Measurements from ENCODE around the gene SEL1L3.

Gene SEL1L3

GRCh38 chr4:25860586-25861279 lies 2.1 kb downstream of the SEL1L3 start:
- in situ Hi-C loops (cut with HindIII; ENCODE audit: low pct_ligation_motif_present, low pct_unique_long_range_greater_than_20kb, low sequenced_read_pairs), result no loop called here
- DNase-seq, result no peak

DNA sequence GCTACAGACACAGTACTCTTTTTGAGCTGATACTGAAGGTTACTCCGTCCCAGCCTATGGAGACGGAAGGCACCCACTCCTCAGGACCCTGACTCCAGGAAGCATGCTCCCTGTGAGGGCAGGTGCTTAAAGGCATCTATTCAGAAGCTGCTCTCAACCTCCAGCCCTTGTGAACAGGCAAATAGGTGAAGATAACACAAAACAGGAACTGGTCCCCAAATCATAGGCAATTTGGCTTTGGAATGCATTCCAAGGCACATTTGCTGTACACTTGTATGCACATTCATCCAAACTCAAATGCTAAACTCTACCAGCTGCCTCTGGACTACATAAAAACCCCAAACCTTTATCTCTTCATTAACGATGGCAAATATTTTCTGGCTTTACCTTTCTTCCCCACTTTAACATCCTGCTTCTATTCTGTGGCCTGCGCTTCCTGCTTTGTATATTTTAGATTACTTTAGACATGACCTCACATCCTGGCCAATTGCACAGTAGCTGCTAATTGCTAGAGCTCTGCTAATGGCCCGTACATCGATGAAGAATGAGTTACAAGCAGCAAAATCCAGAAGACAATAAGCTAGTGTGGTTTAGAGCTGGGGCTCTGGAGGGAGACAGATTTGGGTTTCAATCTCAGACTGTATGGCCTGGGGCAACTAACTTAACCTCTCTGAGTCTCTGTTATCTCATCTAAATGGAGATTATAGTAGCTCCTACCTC lies 3.2 kb downstream of the SEL1L3 start:
- DNase-seq, result no peak
- in situ Hi-C loops (cut with HindIII; ENCODE audit: low pct_ligation_motif_present, low pct_unique_long_range_greater_than_20kb, low sequenced_read_pairs), result no loop called here

DNA sequence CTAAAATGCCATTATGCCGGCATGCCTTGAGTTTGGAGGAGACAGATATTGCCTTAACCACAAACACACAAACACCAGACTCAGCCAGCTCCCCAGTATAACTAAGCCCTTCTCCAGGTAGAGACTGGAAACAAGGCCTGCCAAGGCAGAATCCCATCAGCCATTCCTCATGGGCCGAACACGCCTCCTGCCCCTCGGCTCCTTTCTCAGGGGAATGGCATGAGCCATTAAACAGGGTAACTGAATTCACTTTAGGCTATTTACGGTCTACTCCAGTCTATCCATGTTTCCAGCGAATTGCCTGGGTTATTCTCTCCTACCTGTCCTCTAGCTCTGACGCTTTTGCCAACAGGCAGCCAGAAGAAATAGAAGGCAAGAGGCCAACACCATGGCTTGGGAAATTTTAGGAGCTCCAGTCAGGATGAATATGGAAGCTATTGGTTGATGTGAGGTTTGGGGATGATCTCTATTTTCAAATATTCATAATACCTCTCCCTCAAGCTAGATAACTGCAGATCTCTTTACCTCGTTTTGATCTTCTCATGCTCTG lies 4.9 kb downstream of the SEL1L3 start:
- in situ Hi-C loops (cut with HindIII; ENCODE audit: low pct_ligation_motif_present, low pct_unique_long_range_greater_than_20kb, low sequenced_read_pairs), result no loop called here
- no peak for DNase-seq

- DNase-seq, result peak; percentile 27
- in situ Hi-C loops (cut with HindIII; ENCODE audit: low pct_ligation_motif_present, low pct_unique_long_range_greater_than_20kb, low sequenced_read_pairs), result no loop called here
These were observed 5.4 kb downstream of the SEL1L3 start for GRCh38 chr4:25857403-25857802.

- in situ Hi-C loops (cut with HindIII; ENCODE audit: low pct_ligation_motif_present, low pct_unique_long_range_greater_than_20kb, low sequenced_read_pairs), result no loop called here
These were observed 6.0 kb downstream of the SEL1L3 start for GRCh38 chr4:25856756-25857155.

DNA sequence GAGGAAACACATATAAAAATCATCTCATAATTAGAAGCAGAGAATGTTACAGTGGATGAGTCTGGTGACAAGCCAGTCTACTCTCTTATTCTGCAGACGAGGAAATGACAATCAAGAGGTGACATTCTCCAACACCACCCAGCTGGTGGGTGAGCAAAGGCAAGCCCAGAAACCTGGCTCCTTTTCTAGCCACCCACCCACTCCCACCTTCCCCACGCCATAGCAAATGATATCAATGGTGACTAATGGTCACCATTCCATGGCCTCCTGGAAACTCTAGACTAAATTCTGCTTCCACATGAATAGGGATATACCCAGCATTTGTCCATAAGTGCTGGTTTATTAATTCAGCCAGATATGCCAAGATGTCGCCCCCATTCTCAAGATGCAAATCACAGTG lies 10.7 kb downstream of the SEL1L3 start:
- DNase-seq, result no peak
- in situ Hi-C loops (cut with HindIII; ENCODE audit: low pct_ligation_motif_present, low pct_unique_long_range_greater_than_20kb, low sequenced_read_pairs), result no loop called here

More at GRCh38 chr4:25856756-25857155, 6.0 kb downstream of the SEL1L3 start:
- DNase-seq, result no peak

GRCh38 chr4:25847329-25847728 lies 15.5 kb downstream of the SEL1L3 start:
- in situ Hi-C loops (cut with HindIII; ENCODE audit: low pct_ligation_motif_present, low pct_unique_long_range_greater_than_20kb, low sequenced_read_pairs), result no loop called here
- DNase-seq, result no peak

DNA sequence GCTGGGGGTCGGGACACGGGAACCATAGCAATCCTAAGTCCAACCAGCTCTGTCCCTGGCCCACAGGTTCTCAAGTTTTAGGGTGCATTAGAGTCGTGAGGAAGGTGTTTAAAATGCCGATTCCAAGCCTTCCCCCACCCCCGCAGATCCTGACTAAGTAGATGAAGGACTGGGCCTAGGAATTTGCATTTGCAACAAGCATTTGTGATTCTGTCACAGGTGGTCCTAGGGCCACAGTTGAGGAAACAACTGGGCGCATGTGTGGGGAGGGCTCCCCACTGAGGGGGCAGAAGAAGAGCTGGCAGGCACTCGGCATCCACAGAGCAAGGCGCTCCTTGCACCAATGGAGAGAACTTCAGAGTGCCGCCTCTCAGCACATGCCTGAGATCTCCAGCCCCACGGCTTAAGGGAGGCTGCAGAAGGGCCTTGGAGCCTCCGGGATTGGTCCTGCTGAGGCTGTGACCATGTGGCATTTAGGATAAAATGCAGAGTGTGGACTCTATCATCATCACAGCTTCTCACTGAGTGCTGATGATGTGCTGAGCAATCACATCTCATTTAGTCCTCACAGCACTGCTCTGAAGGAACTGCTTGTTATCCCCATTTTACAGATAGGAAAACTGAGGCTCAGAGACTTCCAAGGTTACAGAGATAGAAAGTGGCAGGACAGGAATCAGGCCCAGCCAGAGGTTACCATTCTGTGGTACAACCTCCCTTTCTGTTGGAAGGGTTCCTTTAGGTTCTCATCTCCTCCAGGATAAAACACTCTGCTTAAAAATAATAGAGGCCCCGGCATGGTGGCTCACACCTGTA lies 16.7 kb downstream of the SEL1L3 start:
- no peak for DNase-seq
- in situ Hi-C loops (cut with HindIII; ENCODE audit: low pct_ligation_motif_present, low pct_unique_long_range_greater_than_20kb, low sequenced_read_pairs), result no loop called here

DNA sequence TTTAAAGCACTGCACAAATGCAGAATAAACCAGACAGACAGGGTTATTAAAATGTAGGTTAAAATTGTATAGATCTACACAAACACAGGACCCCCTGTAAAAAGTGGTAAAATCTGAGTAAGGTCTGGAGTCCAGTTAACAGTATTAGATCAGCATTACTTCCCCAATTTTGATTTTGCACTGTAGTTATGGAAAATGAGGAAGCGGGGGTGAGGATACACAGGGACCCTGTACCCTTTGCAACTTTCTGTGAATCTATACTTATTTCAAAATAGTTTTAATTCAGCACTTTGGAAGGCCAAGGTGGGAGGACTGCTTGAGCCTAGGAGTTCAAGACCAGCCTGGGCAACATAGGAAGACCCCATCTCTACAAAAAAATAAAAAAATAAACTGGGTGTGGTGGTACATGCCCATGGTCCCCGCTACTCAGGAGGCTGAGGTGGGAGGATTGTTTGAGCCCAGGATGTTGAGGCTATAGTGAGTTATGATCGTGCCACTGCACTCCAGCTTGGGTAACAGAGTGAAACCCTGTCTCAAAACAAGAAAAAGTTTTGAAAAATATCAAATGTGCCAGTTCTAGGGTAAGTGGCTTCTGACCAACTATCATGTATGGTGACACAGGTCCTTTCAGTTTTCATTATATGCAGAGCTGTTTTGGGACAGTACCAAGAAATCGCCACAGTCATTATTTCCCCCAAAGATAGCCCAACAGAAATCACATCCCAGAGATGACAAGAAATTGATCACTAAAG lies 17.7 kb downstream of the SEL1L3 start:
- no peak for DNase-seq
- in situ Hi-C loops (cut with HindIII; ENCODE audit: low pct_ligation_motif_present, low pct_unique_long_range_greater_than_20kb, low sequenced_read_pairs), result no loop called here

GRCh38 chr4:25843340-25844097 lies 19.3 kb downstream of the SEL1L3 start:
- in situ Hi-C loops (cut with HindIII; ENCODE audit: low pct_ligation_motif_present, low pct_unique_long_range_greater_than_20kb, low sequenced_read_pairs), result no loop called here
- peak; percentile 8 for DNase-seq

DNA sequence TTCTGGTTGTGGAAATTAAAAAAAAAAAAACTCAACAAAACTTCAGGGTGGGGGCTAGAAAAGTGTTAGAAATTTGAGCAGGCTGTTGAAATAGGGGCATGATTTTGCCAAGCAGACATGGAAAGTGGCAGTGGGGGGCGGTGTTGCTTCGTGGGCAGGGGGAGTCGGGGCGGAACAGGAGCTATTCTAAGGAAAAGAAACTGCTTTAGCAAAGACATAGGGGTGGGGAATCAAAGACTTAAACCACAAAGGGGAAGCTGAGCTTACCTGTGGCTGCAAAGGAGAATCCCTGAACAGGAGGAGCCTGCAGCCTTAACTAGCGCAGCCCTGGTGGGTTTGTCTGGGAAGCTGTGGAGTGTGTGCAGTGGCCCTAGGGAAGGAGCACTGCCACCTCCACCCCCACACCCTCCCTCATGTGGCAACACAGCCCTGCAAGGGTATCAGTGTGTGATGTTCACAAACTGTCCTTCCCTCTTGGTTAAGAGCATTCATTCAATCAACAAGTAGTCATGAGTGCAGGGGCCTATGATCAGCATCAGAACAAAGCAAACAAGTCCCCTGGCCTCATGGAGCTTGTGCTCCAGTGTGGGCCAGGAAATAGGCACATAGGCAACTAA lies 20.5 kb downstream of the SEL1L3 start:
- no peak for DNase-seq

GRCh38 chr4:25839687-25840086 lies 23.1 kb downstream of the SEL1L3 start:
- DNase-seq, result no peak
- in situ Hi-C loops (cut with HindIII; ENCODE audit: low pct_ligation_motif_present, low pct_unique_long_range_greater_than_20kb, low sequenced_read_pairs), result no loop called here

More for the DNA sequence above, 20.5 kb downstream of the SEL1L3 start:
- in situ Hi-C loops (cut with HindIII; ENCODE audit: low pct_ligation_motif_present, low pct_unique_long_range_greater_than_20kb, low sequenced_read_pairs), result no loop called here

- in situ Hi-C loops (cut with HindIII; ENCODE audit: low pct_ligation_motif_present, low pct_unique_long_range_greater_than_20kb, low sequenced_read_pairs), result no loop called here
- no peak for DNase-seq
These were observed 23.6 kb downstream of the SEL1L3 start for GRCh38 chr4:25839233-25839632.

- in situ Hi-C loops (cut with HindIII; ENCODE audit: low pct_ligation_motif_present, low pct_unique_long_range_greater_than_20kb, low sequenced_read_pairs), result no loop called here
- DNase-seq, result no peak
These were observed 24.3 kb downstream of the SEL1L3 start for GRCh38 chr4:25838526-25838925.

DNA sequence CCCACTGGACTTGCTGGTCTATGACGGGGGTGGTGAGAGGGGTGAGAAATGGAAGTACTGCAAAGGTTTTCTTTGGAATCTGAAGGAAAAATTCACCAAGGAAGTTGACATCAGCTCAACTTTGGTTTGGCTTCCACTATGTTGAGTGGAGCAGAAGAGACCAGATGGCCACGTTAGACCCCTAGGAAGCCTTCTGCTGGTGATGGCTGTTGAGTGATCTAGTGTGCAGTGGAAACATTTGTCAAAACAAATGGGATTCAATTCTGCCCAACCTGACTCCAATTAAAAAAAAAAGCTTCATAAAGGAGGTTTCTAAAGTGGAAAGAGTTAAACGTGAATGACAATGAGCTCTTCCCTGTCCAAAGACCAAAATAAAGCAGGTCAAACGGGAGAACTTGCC lies 25.7 kb downstream of the SEL1L3 start:
- no peak for DNase-seq
- in situ Hi-C loops (cut with HindIII; ENCODE audit: low pct_ligation_motif_present, low pct_unique_long_range_greater_than_20kb, low sequenced_read_pairs), result no loop called here

DNA sequence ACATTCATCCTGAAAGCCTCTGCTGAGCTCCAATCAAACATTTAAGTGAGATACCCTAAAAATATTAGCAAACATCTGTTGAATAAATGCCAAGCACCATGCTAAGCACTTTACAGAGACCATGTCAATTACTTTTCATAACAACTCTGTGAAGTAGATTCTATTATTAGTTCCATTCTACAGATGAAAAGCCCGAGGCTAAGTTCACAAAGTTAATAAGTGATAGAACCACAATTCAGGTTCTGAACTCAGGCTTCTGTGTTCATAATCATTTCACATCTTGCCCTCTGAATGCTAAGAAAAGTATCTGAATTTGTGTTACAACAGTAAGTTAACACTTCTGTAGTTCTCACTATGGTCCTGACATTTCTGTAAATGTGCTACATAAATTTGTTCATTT lies 27.4 kb downstream of the SEL1L3 start:
- no peak for DNase-seq
- in situ Hi-C loops (cut with HindIII; ENCODE audit: low pct_ligation_motif_present, low pct_unique_long_range_greater_than_20kb, low sequenced_read_pairs), result no loop called here

DNA sequence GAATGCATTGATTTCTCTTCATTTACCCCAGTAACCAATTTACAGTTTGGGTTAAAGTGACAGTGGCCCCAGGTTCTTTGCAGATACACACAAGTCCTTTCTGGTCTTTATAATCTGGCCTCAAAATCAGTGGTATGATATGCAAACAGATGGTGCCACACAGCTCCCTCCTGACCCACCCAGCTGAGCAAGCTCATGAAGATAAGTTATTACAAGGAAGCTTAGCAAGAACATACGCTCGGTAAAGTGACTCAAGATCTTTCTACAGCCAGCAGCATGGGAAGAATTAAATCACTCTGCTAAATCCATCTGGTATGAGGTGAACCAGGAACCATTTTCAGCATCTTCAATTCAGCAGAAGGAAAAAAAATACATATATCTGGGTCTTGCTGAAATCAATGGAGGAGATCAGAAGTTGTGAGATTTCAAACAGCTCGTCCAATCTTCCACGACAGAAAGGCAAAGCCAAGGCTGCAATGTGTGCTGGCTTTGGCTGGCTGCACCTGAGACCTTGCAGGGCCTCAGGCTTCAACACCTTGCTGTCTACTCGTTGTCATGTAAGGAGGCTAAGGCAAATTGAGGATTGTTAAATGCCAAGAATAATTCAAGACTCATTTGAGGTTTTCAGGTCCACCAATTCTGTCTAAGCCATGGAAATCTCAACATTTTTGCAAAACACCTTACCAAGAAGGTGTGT lies 28.2 kb downstream of the SEL1L3 start:
- in situ Hi-C loops (cut with HindIII; ENCODE audit: low pct_ligation_motif_present, low pct_unique_long_range_greater_than_20kb, low sequenced_read_pairs), result no loop called here
- no peak for DNase-seq

Data from ACHN (cell line).